Measurements from ENCODE around the gene RAB11FIP5. TPM values are rescaled to one million over a fixed set of nuclear protein-coding genes. Genes with fewer than 3 reads are reported as not detected.
A peak's percentile ranks its signal among the peaks of the same experiment; 100 is the strongest.

The RAB11FIP5 gene
- total and polyA plus RNA-seq, 9 of the 15 experiments (the other 6 are each of a cell fraction or from before 2014, with no cell fraction given) = 1.7 to 14.4 (median 6.4) TPM

DNA sequence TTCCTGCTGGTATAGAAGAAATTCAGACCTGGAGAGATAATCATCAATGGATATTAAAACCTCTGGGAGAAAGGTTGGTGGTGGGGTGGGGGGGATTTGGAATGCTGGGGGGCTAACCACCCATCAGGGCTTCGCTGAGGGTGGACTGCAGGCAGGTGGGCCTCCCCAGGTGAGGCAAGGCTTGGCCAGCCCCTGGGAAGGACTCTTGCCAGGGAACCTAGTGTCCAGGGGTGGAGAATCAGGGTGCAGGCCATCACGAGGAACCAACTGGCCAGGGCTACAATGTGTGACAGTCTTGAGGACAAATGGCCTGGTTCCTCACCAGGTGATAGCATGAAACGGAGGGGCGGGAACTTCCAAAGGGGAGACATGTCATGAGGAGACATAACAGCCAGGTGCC is 11.8 kb downstream of the RAB11FIP5 start:
- peaks cover 35% of the 10 kb centered on the region for H4K20me1 ChIP-seq (replicated peaks; ENCODE audit: control insufficient read depth, insufficient read depth, low read length)
- BruUV-seq (replicated peaks) = no TSS peak
- H3K27me3 ChIP-seq (ENCODE audit: control insufficient read depth in 2 of 2, insufficient read depth in 2 of 2, low read length in 2 of 2) = peaks cover 0 to 7% of the 10 kb centered on the region in 2 experiments; a peak in 1 of 5 replicates
- no peak for TF ChIP-seq ARID3A (IDR thresholded peaks at IDR 0.05; ENCODE audit: borderline replicate concordance, low read depth, low read length)
- no peak for TF ChIP-seq RNF2 (IDR thresholded peaks at IDR 0.05)
- no peak for TF ChIP-seq CBX5 (IDR thresholded peaks at IDR 0.05; ENCODE audit: borderline replicate concordance, low read depth)
- TF ChIP-seq MTA2 (IDR thresholded peaks at IDR 0.05; ENCODE audit: low read depth) = no peak
- H3K4me3 ChIP-seq = no peak overlapping the region
- intact Hi-C loops (cut with micrococcal nuclease) (no loop called here), in situ Hi-C loops (cut with MboI) (no loop called here)
- ChIA-PET POLR2A (interaction anchor here (0.6 to 1.3 kb wide), 3 partner anchors 9 to 155 kb away, joined by 3 read pairs; no protein-coding TSS in a partner anchor), CTCF (ENCODE audit: low intra/inter-chr PET ratio) (no interaction called here)
- no peaks in the 10 kb centered on the region for H3K36me3 ChIP-seq (ENCODE audit: control insufficient read depth, insufficient read depth, low read length)
- ATAC-seq = no peak
- H2AFZ ChIP-seq (ENCODE audit: low read depth, low read length) = no peak overlapping the region
- no peak overlapping the region for H3K4me2 ChIP-seq (ENCODE audit: insufficient read depth, low read length)
- FAIRE-seq = no peak
- WGBS (ENCODE audit: insufficient coverage, low coverage, missing lambda C conversion rate) = 59% methylated on average over 3 of the region's 4 CpGs
- no peak overlapping the region for H3K9ac ChIP-seq (ENCODE audit: insufficient read depth in 1 of 2, low read depth in 2 of 2, low read length in 2 of 2)
- H3K79me2 ChIP-seq (ENCODE audit: control insufficient read depth, insufficient read depth, low read length) = no peaks in the 10 kb centered on the region
- H3K4me1 ChIP-seq (replicated peaks in 1 of 2; ENCODE audit: control insufficient read depth in 2 of 2, insufficient read depth in 2 of 2, low read length in 2 of 2) = no peaks in the 10 kb centered on the region; a peak in 2 of 5 replicates
- no peak overlapping the region for H3K27ac ChIP-seq (ENCODE audit: extremely low read depth, low read depth, low read length)
- no peaks in the 10 kb centered on the region for H3K9me1 ChIP-seq (ENCODE audit: control insufficient read depth, insufficient read depth, low read length)
- H3K9me3 ChIP-seq (replicated peaks; ENCODE audit: control insufficient read depth, insufficient read depth, low read depth, low read length) = no peaks in the 10 kb centered on the region
- DNase-seq (ENCODE audit: extremely low read depth in 1 of 4, low spot score in 3 of 4) = no peak

GRCh38 chr2:73099486-73099885 is 13.3 kb downstream of the RAB11FIP5 start:
- CTCF ChIA-PET (ENCODE audit: low intra/inter-chr PET ratio) = no interaction called here
- DNase-seq (ENCODE audit: extremely low read depth in 1 of 4, low spot score in 3 of 4) (no peak), ATAC-seq (no peak), FAIRE-seq (no peak)
- Histone ChIP-seq H4K20me1 (replicated peaks; ENCODE audit: control insufficient read depth, insufficient read depth, low read length) (peaks cover 44% of the 10 kb centered on the region), H3K9me3 (replicated peaks; ENCODE audit: control insufficient read depth, insufficient read depth, low read depth, low read length) (no peaks in the 10 kb centered on the region), H3K9me1 (ENCODE audit: control insufficient read depth, insufficient read depth, low read length) (no peaks in the 10 kb centered on the region), H3K4me1 (replicated peaks in 1 of 2; ENCODE audit: control insufficient read depth in 2 of 2, insufficient read depth in 2 of 2, low read length in 2 of 2) (no peaks in the 10 kb centered on the region; a peak in 2 of 5 replicates), H3K36me3 (ENCODE audit: control insufficient read depth, insufficient read depth, low read length) (no peaks in the 10 kb centered on the region), H3K27ac (ENCODE audit: extremely low read depth, low read depth, low read length) (no peak overlapping the region), H2AFZ (ENCODE audit: low read depth, low read length) (no peak overlapping the region), H3K4me3 (no peak overlapping the region), H3K4me2 (ENCODE audit: insufficient read depth, low read length) (no peak overlapping the region), H3K9ac (ENCODE audit: insufficient read depth in 1 of 2, low read depth in 2 of 2, low read length in 2 of 2) (peak overlapping the region in 1 of 2 experiments; percentile 33; a peak in 1 of 4 replicates), H3K79me2 (ENCODE audit: control insufficient read depth, insufficient read depth, low read length) (no peaks in the 10 kb centered on the region), H3K27me3 (ENCODE audit: control insufficient read depth in 2 of 2, insufficient read depth in 2 of 2, low read length in 2 of 2) (peaks cover 0 to 7% of the 10 kb centered on the region in 2 experiments; a peak in 1 of 5 replicates)
- intact Hi-C loops (cut with micrococcal nuclease) (no loop called here), in situ Hi-C loops (cut with MboI) (no loop called here)
- WGBS (ENCODE audit: insufficient coverage, low coverage, missing lambda C conversion rate) = 70% methylated on average over 3 of the region's 3 CpGs
- BruUV-seq (replicated peaks) = no TSS peak
- POLR2A ChIA-PET = interaction anchor here (1.2 kb wide), 1 partner anchor 13 kb away, joined by 3 read pairs; the partner anchor contains the start of gene RAB11FIP5
- no peak for TF ChIP-seq TOE1 (IDR thresholded peaks at IDR 0.05; ENCODE audit: borderline replicate concordance)
- TF ChIP-seq TOE1 (CRISPR knock-in tag; IDR thresholded peaks at IDR 0.05; ENCODE audit: borderline replicate concordance, low read depth) = no peak
- TF ChIP-seq ZNF133 (CRISPR knock-in tag; IDR thresholded peaks at IDR 0.05) = no peak
- no peak for TF ChIP-seq ZNF347 (CRISPR knock-in tag; IDR thresholded peaks at IDR 0.05; ENCODE audit: low read depth)
- no peak for TF ChIP-seq XRCC4 (IDR thresholded peaks at IDR 0.05; ENCODE audit: extremely low read depth, insufficient read depth, insufficient read length)
- no peak for TF ChIP-seq ZBTB11 (CRISPR knock-in tag; IDR thresholded peaks at IDR 0.05)
- TF ChIP-seq SP2 (IDR thresholded peaks at IDR 0.05; ENCODE audit: extremely low read depth, low read depth, low read length, poor library complexity, severe bottlenecking) = no peak
